ENCODE measurements around the gene KIF26B.
"Not testable (repeated sequence)": the region's sequence is repeated elsewhere in the genome, so short reads cannot be mapped to it uniquely, and the experiment has no call there.

The KIF26B gene

GRCh38 chr1:245338485-245338877, 183.7 kb downstream of the KIF26B start:
- WGBS, 2 experiments = 93 to 96% methylated on average over 5 of the region's 5 CpGs
- no peaks in the 10 kb centered on the region for H3K4me1 ChIP-seq (ENCODE audit: control insufficient read depth, insufficient read depth, low read length)
- no peaks in the 10 kb centered on the region for H3K36me3 ChIP-seq (ENCODE audit: control insufficient read depth, insufficient read depth, low read length)
- no peaks in the 10 kb centered on the region for H3K27me3 ChIP-seq (ENCODE audit: control insufficient read depth, insufficient read depth, low read length, poor library complexity, severe bottlenecking)
- H3K4me3 ChIP-seq (ENCODE audit: insufficient read depth, low read depth, low read length) = no peak overlapping the region
- no peaks in the 10 kb centered on the region for H3K9me3 ChIP-seq (ENCODE audit: control insufficient read depth, low read length)
- H3K27ac ChIP-seq (ENCODE audit: insufficient read depth, low read depth, low read length, poor library complexity, severe bottlenecking) = no peak overlapping the region

DNA sequence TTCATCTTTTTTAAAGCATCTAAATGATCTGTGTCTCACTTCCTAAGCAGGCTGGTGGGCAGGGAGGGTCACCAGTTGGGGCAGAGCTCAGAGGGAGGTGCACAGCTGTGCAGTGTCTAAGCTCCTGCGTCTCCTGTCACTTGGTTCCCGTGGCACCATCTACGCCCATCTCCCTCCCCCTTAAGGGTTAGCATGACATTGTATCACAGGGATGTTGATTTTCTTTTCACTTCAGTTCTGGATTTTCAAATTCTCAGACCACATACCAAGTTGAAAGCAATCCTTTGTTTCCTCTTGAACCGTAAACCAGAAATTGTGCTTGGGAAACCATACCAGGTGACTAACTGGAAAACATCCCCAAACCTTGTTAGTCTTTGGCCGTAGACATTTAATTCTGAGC, 187.0 kb downstream of the KIF26B start:
- no peaks in the 10 kb centered on the region for H3K9me3 ChIP-seq (ENCODE audit: control insufficient read depth, low read length)
- no peak overlapping the region for H3K4me3 ChIP-seq (ENCODE audit: insufficient read depth, low read depth, low read length)
- WGBS, 2 experiments = 87 to 89% methylated on average over 4 to 5 of the region's 5 CpGs
- no peaks in the 10 kb centered on the region for H3K4me1 ChIP-seq (ENCODE audit: control insufficient read depth, insufficient read depth, low read length)
- no peak overlapping the region for H3K27ac ChIP-seq (ENCODE audit: insufficient read depth, low read depth, low read length, poor library complexity, severe bottlenecking)
- H3K27me3 ChIP-seq (ENCODE audit: control insufficient read depth, insufficient read depth, low read length, poor library complexity, severe bottlenecking) = no peaks in the 10 kb centered on the region
- no peaks in the 10 kb centered on the region for H3K36me3 ChIP-seq (ENCODE audit: control insufficient read depth, insufficient read depth, low read length)

- no peaks in the 10 kb centered on the region for H3K4me1 ChIP-seq (ENCODE audit: control insufficient read depth, insufficient read depth, low read length)
- WGBS, 2 experiments = 77 to 80% methylated on average over 25 of the region's 25 CpGs
- H3K4me3 ChIP-seq (ENCODE audit: insufficient read depth, low read depth, low read length) = no peak overlapping the region
- no peak overlapping the region for H3K27ac ChIP-seq (ENCODE audit: insufficient read depth, low read depth, low read length, poor library complexity, severe bottlenecking)
- H3K9me3 ChIP-seq (ENCODE audit: control insufficient read depth, low read length) = no peaks in the 10 kb centered on the region
- no peaks in the 10 kb centered on the region for H3K27me3 ChIP-seq (ENCODE audit: control insufficient read depth, insufficient read depth, low read length, poor library complexity, severe bottlenecking)
- H3K36me3 ChIP-seq (ENCODE audit: control insufficient read depth, insufficient read depth, low read length) = no peaks in the 10 kb centered on the region
These were observed 190.6 kb downstream of the KIF26B start for GRCh38 chr1:245345191-245345884.

GRCh38 chr1:245348626-245349025, 193.8 kb downstream of the KIF26B start:
- H3K36me3 ChIP-seq (ENCODE audit: control insufficient read depth, insufficient read depth, low read length) = no peaks in the 10 kb centered on the region
- WGBS, 2 experiments = 92 to 93% methylated on average over 9 of the region's 9 CpGs
- no peak overlapping the region for H3K27ac ChIP-seq (ENCODE audit: insufficient read depth, low read depth, low read length, poor library complexity, severe bottlenecking)
- no peak overlapping the region for H3K4me3 ChIP-seq (ENCODE audit: insufficient read depth, low read depth, low read length)
- no peaks in the 10 kb centered on the region for H3K9me3 ChIP-seq (ENCODE audit: control insufficient read depth, low read length)
- H3K4me1 ChIP-seq (ENCODE audit: control insufficient read depth, insufficient read depth, low read length) = no peaks in the 10 kb centered on the region
- no peaks in the 10 kb centered on the region for H3K27me3 ChIP-seq (ENCODE audit: control insufficient read depth, insufficient read depth, low read length, poor library complexity, severe bottlenecking)

GRCh38 chr1:245353411-245353810, 198.6 kb downstream of the KIF26B start:
- Histone ChIP-seq H3K27ac (ENCODE audit: insufficient read depth, low read depth, low read length, poor library complexity, severe bottlenecking) (no peak overlapping the region), H3K4me3 (ENCODE audit: insufficient read depth, low read depth, low read length) (no peak overlapping the region), H3K27me3 (ENCODE audit: control insufficient read depth, insufficient read depth, low read length, poor library complexity, severe bottlenecking) (no peaks in the 10 kb centered on the region), H3K4me1 (ENCODE audit: control insufficient read depth, insufficient read depth, low read length) (no peaks in the 10 kb centered on the region), H3K36me3 (ENCODE audit: control insufficient read depth, insufficient read depth, low read length) (no peaks in the 10 kb centered on the region), H3K9me3 (ENCODE audit: control insufficient read depth, low read length) (no peaks in the 10 kb centered on the region)
- WGBS, 2 experiments = 90 to 93% methylated on average over 7 of the region's 7 CpGs

- Histone ChIP-seq H3K36me3 (ENCODE audit: control insufficient read depth, insufficient read depth, low read length) (no peaks in the 10 kb centered on the region), H3K27me3 (ENCODE audit: control insufficient read depth, insufficient read depth, low read length, poor library complexity, severe bottlenecking) (no peaks in the 10 kb centered on the region), H3K4me3 (ENCODE audit: insufficient read depth, low read depth, low read length) (no peak overlapping the region), H3K27ac (ENCODE audit: insufficient read depth, low read depth, low read length, poor library complexity, severe bottlenecking) (no peak overlapping the region), H3K4me1 (ENCODE audit: control insufficient read depth, insufficient read depth, low read length) (no peaks in the 10 kb centered on the region), H3K9me3 (ENCODE audit: control insufficient read depth, low read length) (no peaks in the 10 kb centered on the region)
- whole genome bisulfite sequencing, 2 experiments = 95 to 96% methylated on average over 19 of the region's 19 CpGs
These were observed 199.4 kb downstream of the KIF26B start for GRCh38 chr1:245353915-245354775.

DNA sequence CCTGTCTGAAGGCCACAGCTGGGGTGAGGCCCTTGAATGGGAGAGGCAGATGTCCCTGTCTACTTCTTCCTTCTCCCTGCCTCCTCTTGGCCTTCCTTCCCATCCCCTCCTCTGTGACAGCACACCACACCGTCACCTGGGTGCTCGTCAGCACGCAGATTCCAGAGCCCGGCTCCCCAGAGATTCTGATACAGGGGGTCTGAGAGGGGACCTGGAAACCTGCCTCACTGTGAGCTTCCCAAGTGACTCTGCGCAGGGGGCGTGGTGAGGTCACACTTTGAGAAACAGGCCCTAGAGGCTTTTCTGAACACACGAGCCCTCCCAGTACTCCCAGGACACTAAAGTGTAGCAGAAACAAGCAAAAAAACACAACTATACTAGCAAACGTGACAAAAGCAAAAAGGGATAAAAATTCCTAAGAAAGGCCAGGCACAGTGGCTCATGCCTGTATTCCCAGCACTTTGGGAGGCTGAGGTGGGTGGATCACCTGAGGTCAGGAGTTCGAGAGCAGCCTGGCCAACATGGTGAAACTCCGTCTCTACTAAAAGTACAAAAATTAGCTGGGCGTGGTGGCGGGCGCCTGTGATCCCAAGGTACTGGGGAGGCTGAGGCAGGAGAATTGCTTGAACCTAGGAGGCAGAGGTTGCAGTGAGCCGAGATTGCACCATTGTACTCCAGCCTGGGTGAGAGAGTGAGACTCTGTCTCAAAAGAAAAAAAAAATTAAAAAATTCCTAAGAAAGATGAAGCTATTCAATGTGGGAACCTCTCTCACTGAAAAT, 201.3 kb downstream of the KIF26B start:
- not testable (repeated sequence) for H3K4me3 ChIP-seq (ENCODE audit: insufficient read depth, low read depth, low read length); H3K27ac ChIP-seq (ENCODE audit: insufficient read depth, low read depth, low read length, poor library complexity, severe bottlenecking); H3K36me3 ChIP-seq (ENCODE audit: control insufficient read depth, insufficient read depth, low read length); H3K9me3 ChIP-seq (ENCODE audit: control insufficient read depth, low read length); H3K4me1 ChIP-seq (ENCODE audit: control insufficient read depth, insufficient read depth, low read length); H3K27me3 ChIP-seq (ENCODE audit: control insufficient read depth, insufficient read depth, low read length, poor library complexity, severe bottlenecking)
- WGBS, 2 experiments = 91 to 95% methylated on average over 14 of the region's 14 CpGs

DNA sequence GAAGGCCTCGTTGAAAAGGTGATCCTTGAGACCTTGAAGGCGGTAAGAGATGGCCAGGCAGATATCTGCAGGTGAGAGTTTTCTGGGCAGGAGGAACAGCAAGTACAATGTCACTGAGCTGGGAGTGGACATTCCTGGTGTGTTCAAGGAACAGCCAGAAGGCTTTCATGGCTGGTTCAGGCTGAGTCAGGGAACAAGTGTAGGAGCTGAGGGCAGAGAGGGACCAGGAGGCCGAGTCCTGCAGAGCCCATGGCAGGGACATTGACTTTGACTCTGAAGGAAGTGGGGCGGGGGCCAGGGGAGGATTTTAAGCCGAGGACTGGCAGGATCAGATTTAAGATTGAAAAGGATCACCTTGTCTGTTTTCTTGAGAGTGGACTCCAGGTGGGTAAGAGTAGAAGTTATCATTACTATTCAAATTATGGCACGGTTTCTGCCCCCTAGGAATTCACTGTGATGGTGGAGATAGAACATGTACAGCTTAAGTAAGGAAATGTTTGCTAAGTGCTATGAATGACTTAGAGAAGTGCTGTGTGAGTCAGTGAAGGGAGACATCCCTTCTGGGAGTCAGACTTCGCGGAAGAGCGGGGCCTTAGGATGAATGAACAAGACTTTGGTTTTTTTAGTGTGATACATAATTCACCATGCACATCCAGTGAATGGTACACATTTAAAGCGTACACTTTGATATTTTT, 202.3 kb downstream of the KIF26B start:
- Histone ChIP-seq H3K36me3 (ENCODE audit: control insufficient read depth, insufficient read depth, low read length) (no peaks in the 10 kb centered on the region), H3K4me1 (ENCODE audit: control insufficient read depth, insufficient read depth, low read length) (no peaks in the 10 kb centered on the region), H3K9me3 (ENCODE audit: control insufficient read depth, low read length) (no peaks in the 10 kb centered on the region), H3K27me3 (ENCODE audit: control insufficient read depth, insufficient read depth, low read length, poor library complexity, severe bottlenecking) (no peaks in the 10 kb centered on the region), H3K4me3 (ENCODE audit: insufficient read depth, low read depth, low read length) (no peak overlapping the region), H3K27ac (ENCODE audit: insufficient read depth, low read depth, low read length, poor library complexity, severe bottlenecking) (no peak overlapping the region)
- 95 to 96% methylated on average over 9 to 10 of the region's 10 CpGs for WGBS, 2 experiments

GRCh38 chr1:245359101-245359680, 204.4 kb downstream of the KIF26B start:
- H3K27ac ChIP-seq (ENCODE audit: insufficient read depth, low read depth, low read length, poor library complexity, severe bottlenecking); H3K36me3 ChIP-seq (ENCODE audit: control insufficient read depth, insufficient read depth, low read length); H3K4me1 ChIP-seq (ENCODE audit: control insufficient read depth, insufficient read depth, low read length); H3K4me3 ChIP-seq (ENCODE audit: insufficient read depth, low read depth, low read length); H3K9me3 ChIP-seq (ENCODE audit: control insufficient read depth, low read length); H3K27me3 ChIP-seq (ENCODE audit: control insufficient read depth, insufficient read depth, low read length, poor library complexity, severe bottlenecking): not testable (repeated sequence)
- 92 to 95% methylated on average over 12 of the region's 12 CpGs for WGBS, 2 experiments
